ENCODE measurements around the gene ALG9.

GRCh38 chr11:111917788-111918187 is 46.4 kb upstream of the ALG9 start:
- TF ChIP-seq CTCF (IDR thresholded peaks at IDR 0.05) (no peak), POLR2A (IDR thresholded peaks at IDR 0.05) (no peak), EP300 (IDR thresholded peaks at IDR 0.05) (no peak), POLR2AphosphoS5 (IDR thresholded peaks at IDR 0.05) (no peak)
